HG02571 (cell line): ENCODE results near the gene MYH14.

ENCODE experiments used
- ATAC-seq: cut with Tn5 transposase; IDR thresholded peaks from one replicate; pipeline ENCODE4 v1.9.1; 2021; ENCODE audit warnings: mild to moderate bottlenecking, moderate library complexity; ENCODE audit not compliant: unreplicated experiment

Gene MYH14

DNA sequence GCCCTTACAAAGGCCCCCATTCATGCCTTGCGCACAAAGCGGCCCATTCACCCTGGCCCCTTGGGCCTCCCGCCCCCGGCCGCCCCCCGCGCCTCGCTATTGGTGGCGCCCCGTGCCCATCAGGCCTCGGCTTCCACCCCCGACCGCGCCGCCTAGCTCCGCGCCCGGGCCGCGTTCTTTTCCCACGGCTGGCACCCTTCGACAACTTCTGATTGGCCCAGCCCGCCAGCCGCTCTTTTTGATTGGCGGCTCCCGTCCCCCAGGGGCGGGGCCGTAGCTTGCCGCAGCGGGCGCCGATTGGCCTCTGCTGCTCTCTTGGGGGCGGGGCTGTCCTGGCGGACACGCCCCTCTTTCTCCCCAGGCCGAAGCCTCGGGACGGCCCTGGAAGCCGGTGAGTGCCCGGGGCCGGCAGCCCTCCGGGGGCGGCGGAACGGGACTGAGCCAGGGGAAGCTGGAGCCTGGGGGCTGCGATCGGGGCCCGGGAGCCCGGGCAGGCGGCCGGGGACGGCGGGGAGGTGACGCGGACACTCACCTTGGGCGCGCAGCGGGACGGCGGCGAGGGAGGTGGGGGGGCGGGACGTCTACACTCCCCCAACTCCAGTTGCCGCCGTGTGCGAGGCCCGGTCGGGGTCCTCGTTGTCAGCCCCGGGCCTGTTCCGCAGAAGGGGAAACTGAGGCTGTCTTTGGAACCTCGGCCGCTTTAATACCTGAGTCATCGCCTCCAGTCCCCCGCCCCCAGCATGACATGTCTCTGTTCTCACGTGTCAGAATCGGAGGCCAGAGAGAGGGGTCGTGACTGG lies at the start of gene MYH14:
MYH14 (plus strand) TSS at position 342 of the 800 bp plus-strand sequence. CDS start 6,744 bp downstream, outside the sequence.
- ATAC-seq: no peak

DNA sequence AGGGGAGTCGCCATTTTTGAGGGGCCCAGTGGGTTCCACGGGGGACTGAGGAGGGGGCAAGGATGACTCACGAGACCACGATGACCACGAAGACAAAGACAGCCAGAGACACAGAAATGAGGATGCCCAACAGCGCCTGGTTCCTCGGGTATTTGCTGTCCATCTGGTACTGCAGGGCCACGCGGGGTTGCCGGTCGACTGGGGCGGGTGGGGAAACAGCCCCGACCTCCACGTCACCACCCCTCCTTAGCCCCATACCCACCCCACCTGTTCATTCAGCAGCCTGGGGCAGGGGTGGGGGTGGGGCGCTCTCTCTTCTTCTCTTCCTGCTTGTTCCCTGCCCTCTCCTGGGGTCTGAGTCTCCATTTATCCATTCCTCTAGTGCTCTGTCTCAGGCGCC lies 48.9 kb upstream of the MYH14 start:
- ATAC-seq: no peak

DNA sequence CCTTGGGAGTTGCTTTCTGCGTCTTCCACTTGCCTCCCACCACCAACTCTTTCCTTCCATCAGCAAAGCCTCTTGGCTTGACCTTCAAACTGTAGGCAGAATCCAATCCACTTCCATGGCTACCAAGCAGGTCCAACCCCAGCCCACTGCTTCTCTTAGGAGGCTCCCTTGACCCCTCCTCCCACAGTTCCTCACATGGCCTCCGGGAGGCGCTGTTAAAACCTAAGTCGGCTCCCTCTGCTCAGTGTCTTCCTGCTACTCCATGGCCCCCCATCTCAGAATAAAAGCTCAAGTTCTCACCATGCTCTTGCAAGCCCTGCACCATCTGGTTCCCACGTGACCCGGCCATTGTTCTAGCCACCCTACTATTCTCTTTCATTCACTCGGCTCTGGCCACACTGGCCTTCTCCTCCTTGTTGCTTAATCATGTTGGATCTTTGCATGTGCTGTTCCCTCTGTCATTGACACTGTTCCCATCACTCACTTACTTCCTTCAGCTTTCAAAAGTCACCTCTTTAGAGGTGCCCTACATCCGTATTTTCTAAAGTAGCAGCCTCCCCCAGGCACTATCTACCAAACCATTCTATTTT lies 47.8 kb upstream of the MYH14 start:
- no peak for ATAC-seq

DNA sequence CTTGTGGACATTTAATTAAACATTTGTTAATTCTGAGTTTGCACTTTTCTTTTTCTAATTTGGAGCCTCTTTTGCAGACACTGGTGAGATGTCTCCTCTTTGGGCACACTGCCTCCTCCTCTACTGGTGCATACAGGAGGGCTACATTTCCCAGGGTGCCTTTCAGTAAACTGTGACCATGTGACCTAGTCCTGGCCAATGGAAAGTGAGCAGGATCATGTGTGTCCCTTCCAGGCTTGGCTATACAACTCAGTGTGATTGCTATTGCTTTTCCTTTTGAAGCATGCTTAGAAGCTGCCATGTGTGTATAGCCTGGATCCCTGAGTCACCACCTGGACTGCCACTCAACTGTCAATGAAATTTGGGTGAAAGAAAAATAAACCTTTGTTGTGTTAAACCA lies 44.8 kb upstream of the MYH14 start:
- ATAC-seq: no peak

DNA sequence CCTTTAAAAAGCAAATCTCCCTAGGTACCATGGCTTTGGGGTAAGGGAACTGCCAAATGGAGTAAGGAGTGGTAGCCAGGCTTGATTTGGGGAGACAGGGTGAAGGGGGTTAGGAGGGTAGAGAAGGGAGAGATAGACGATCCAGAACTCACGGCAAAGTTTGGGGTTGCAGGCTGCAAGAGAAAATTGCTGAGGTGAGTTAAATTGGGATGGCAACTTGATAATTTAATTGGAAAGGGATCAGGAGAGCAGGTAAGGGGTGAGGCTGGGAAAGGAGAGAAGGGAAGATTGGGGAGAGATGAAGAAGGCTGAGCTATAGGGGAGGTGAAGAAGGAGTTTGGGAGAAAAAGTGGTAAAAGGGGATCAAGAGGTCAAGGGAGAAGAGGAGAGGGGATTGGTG lies 44.3 kb upstream of the MYH14 start:
- no peak for ATAC-seq

DNA sequence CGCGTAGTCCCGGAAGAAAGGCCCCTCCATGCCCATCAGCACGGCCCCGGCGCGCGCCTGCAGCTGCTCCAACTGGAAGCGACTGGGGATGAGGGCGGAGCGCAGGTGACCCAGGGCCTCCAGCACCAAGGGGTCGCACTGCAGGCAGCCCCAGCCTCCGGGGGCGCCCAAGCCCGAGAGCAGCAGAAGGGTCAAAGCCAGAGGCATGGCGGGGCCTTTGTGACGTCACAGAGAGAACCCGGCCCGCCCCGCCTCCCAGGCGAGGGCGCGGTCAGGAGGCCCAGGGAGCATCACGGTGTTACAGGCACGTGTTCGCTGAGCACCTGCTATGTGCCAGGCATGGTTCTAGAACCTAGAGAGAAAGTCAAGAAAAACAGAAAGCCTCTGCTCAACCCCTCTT lies 40.4 kb upstream of the MYH14 start, which contains the start of gene IZUMO2:
IZUMO2 (minus strand) TSS at position 294 of the 400 bp plus-strand sequence; CDS start at position 207, 87 bp downstream.
- ATAC-seq: no peak

DNA sequence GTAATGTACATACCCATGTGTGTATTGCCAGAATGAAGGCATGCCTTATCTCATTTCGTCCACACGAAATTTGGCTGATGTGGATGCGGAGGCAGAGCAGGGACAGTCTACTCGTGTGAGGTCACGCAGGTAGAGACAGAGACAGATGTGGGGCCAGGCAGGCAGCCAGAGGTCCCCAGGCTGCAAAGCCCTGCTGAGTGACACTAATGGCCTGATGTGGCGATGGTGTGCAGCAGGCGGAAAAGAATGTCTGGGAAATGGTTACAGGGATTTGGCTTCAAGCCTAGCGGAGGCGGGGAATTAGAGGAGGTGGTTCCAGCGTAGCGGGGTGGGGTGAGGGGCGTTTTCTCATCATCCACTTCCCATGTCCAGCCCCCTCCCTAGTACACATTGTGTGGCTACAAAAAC lies 36.1 kb upstream of the MYH14 start:
- no peak for ATAC-seq

DNA sequence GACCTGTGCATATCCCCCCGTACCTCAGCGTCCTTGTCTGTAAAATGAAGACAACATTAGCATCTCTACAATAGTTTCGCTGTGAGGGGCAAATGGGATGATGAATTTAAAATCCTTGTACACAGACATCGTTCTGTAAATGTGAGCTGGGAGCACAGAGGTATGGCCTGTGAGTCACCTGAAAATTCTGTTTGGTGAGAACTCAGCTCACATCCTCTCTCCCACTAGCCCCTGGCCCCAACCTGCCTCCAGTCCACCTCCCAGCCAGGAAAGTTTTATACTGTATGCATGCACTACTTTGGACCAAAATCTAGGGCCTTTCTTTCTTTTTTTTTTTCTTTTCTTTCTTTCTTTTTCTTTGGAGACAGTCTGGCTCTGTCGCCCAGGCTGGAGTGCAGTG lies 31.7 kb upstream of the MYH14 start:
- no peak for ATAC-seq

DNA sequence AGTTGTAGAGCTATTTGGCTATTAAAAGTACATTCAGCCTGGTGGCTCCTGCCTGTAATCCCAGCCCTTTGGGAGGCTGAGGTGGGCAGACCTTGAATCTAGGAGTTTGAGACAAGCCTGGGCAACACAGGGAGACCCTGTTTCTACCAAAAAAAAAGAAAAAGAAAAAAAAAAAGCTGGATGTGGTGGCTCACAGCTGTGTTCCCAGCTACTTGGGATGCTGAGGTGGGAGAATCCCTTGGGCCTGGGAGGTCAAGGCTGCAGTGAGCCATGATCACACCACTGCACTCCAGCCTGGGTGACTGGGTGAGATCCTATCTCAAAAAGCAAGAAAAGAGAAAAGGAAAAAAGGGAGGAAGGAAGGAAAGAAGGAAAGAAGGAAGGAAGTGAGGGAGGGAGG lies 30.7 kb upstream of the MYH14 start:
- no peak for ATAC-seq

DNA sequence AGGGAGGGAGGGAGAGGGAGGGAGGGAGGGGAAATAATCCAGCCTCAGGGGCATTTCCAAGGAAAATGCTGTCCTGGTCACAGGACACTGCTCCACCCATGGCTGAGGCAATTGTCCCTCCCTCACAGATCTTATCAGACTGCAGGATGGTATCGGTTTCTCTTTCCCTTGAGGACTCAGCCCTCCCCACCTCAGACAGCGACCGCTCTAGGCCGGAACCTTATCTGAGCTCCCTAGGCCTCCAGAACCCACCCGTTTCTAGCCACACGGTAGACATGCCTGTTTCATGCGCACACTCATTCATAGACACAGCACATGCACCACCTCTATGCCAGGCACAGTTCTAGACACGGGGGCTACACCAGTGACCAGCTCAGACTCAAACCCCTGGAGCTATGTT lies 30.3 kb upstream of the MYH14 start:
- no peak for ATAC-seq

DNA sequence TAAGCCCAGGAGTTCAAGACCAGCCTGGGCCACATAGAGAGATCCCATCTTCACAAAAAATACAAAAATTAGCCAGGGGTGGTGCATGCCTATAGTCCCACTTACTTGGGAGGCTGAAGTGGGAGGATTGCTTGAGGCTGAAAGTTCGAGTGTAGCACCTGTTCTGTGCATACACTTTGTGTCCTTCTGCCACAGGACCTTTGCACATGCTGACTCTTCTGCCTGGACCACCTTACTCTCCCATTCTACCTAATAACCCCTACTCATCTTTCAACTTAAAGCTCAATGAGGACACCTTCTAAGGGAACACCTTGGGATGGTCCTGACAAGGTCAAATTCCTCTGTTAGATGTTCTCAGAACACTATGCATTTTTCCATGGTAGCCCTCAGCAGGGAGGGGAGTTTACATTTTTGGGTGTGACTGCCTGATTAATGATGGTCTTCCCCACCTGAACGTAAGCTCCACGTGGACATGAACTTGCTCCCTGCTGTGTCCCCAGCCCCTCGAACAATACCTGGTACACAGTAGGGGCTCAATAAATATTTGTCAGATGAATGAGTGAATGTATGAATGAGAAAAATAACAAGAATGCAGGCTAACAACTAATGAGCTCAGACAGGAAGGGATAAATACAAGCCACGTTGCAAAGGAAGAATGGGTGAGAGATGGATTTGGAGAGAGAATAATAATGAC lies 29.2 kb upstream of the MYH14 start:
- no peak for ATAC-seq

DNA sequence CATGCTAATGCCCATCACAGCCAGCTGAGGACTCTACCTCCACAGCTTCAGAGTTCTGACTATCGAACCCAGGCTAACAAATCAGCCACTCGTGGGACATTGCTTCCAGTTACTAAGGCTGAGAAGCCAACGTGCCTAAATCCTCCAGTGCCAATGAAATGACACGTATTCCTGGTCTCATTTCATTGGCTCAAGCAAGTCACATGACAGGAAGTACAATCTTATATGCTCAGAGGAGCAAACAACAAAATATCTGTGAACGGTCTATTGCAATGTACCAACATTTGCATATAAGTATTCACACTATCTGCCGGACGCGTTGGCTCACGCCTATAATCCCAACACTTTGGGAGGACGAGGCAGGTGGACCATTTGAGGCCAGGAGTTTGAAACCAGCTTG lies 27.5 kb upstream of the MYH14 start:
- no peak for ATAC-seq

DNA sequence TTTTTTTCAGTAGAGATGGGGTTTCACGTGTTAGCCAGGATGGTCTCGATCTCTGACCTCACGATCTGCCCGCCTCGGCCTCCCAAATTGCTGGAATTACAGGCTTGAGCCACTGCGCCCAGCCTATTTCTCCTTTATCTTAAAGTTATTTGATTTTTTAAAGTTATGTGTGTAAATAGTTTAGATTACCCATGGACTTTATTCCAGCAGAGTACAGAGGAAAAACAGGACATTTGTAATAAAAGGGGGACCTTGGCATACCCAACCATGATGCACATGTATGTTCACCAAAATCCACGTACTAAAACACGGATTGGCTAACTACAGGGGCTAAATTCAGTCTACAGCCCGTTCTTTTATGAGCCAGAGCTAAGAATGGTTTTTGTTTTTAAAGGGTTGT lies 26.6 kb upstream of the MYH14 start:
- no peak for ATAC-seq

DNA sequence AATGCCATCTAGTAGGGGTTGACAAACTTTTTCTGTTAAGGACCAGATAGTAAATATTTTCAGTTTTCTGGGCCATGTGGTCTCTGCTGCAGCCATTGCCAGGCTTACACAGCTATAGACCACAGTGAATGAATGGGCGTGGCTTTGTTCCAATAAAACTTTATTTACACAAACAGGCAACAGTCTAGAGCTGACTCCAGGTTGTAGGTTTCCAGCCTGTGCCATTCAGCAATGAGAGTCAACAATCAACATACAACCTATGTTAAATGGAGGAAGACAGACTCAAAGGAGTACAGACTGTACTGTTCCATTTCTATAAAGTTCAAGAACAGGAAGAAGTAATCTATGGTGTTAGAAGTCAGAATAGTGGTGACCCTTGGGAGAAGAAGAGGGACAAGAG lies 25.1 kb upstream of the MYH14 start:
- no peak for ATAC-seq

DNA sequence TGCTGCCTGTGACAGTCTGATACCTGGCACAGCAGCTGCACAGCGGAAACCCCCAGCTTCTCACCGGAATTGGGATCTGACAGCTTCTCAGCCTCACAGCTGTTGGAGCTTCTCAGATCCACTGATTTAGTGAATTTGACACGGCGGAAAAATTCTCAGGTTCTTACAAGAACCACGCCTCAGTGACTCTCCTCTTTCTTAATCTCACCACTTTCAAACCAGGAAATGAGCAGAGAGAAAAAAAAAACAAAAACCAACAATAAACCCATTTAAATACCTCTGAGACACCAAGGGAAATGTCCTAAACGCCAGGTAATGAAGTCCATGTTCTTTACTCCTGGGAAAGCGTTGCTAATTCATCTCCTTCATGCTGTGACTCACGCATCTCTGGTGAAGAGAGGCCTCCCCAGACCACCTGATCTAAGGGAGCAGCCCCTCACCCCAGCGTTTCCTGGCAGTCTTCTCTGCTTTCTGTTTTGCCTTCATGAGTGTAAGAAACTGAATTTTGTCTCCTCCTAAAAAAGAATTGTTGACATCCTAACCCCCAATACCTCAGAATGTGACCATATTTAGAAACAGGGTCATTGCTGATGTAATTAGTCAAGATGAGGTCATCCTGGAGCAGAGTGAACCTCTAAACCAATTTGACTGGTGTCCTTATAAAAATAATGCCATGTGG lies 24.4 kb upstream of the MYH14 start:
- no peak for ATAC-seq

DNA sequence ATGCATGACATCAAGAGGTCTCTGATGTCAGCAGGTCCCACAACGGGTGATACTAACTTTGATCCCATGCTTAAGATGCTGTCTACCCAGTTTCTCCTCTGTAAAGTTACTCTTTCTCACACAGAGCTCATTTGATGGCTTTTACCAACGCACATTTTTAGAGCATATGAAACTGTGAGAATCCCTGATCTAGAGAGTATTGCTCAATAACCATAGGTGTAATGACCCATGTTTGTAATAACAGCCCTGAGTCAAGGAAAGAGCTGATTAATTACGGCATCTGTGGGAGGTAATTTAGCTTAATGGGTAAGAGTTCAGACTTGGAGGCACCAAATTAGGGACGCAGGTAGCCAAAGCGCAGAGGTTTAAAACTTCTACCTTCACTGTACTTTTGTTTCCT lies 22.3 kb upstream of the MYH14 start:
- no peak for ATAC-seq

DNA sequence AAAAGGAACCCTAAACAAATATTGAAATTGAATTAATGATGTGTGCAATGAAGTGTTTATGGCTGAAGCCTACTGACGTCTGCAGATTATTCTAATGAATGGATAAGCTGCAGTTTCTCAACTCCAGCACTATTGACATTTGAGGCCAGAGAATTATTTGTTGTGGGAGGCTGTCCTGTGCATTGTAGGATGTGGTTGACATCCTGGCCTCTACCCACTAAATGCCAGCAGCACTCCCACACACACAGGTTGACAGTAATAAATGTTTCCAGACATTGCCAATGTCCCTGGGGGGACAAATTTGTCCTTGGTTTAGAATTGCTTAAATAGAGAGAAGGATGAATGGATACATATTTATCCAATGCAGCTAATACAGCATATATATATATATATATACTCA lies 19.2 kb upstream of the MYH14 start:
- no peak for ATAC-seq

DNA sequence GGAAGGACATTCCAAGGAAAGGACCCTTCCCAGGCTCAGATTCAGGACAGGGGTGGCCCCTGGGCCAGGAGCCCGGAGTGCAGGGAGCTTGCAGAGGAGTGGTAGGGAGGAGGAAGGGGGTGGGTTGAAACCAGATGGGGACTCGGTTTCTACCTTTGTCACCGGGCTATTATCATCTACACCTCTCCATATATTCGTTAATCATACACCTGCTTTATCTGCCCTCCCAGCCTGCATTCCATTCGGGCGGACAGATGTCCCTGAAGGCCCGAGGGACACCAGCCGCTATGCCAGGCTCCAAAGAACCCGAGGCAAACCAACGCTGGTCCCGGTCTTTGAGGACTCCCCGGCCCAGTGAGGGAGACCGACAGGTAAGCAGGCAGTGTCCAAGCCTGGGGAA lies 15.5 kb upstream of the MYH14 start:
- no peak for ATAC-seq

DNA sequence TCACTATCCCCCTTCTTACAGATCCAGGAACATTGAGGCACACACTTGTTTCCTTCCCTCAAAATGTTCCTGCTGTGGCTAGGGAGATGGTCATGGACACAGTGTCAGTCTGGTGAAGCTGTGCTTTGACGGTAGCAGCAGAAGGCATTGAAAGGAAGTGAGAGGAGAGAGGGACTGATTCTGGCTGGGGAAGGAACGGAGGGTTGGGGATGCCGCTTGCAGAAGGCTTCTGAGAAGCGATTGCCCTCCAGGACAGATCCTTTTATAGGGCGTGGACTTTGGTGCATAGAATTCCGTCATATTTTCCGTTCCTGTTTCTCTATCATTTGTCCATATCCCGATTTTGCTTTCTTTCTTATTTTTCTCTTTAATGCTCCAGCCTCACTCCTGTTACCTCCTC lies 14.1 kb upstream of the MYH14 start:
- no peak for ATAC-seq

DNA sequence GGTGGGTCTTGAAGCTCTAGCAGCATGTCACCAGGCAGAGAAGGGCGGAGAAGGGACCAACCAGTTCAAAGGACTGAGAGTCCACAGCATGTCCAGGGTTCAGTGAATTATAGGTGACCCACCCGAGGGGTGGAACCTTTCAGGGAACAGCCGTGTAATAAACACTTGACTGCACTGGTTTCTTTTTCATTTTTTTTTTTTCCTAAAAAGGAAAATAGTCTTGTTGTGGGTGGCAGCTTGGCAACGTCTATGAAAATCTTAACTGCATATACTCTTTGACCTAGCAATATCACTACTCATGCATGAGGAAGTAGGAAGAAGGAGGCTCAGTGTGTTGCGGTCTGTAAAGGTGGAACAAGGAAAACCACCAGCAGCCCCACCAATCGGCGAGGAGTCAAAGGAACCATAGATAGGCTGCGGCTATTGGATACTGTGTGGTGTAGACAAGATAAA lies 13.0 kb upstream of the MYH14 start:
- ATAC-seq: no peak

DNA sequence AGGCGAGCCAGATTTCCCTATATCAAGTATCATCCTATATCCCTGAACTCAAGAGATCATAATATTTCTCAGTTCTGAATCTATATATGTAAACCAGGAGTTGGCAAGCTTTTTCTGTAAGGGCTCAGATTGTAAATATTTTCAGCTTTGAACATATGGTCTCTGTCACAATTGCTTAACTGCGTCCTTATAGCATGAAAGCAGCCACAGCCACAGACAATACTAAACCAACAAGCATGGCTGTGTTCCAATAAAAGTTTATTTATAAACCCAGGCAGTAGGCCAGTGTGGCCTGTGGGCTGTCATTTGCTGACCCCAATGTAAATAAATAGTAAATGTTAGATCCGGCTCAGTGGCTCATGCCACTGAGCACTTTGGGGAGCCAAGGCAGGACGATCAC lies 12.2 kb upstream of the MYH14 start:
- no peak for ATAC-seq
